ENCODE data around the gene BCAR1. TPM values are rescaled to one million over a fixed set of nuclear protein-coding genes. Genes with fewer than 3 reads are reported as not detected.

BCAR1 gene
- total and polyA plus RNA-seq, 2 experiments from 2014 or later: 37.9 to 140 TPM

- no peak for TF ChIP-seq ZNF462 (CRISPR knock-in tag; IDR thresholded peaks at IDR 0.05)
- no peak for TF ChIP-seq EZH2phosphoT487 (IDR thresholded peaks at IDR 0.05; ENCODE audit: unreplicated experiment)
- no peak for TF ChIP-seq STAT1 (IDR thresholded peaks at IDR 0.05; ENCODE audit: unreplicated experiment)
- no peak for TF ChIP-seq CREB1 (CRISPR knock-in tag; IDR thresholded peaks at IDR 0.05; ENCODE audit: low read depth)
- no peak for TF ChIP-seq NANOG (IDR thresholded peaks at IDR 0.05; ENCODE audit: borderline replicate concordance)
- TF ChIP-seq JUNB (IDR thresholded peaks at IDR 0.05; ENCODE audit: unreplicated experiment): no peak
Measured at GRCh38 chr16:75293772-75294171, 42.3 kb upstream of the BCAR1 start (continued).

GRCh38 chr16:75293173-75293572, 41.7 kb upstream of the BCAR1 start:
- Histone ChIP-seq H3K4me2 (no peak overlapping the region), H3K27ac (ENCODE audit: low read depth) (no peak overlapping the region), H3K4me3 (no peak overlapping the region), H3F3A (replicated peaks; ENCODE audit: low read depth) (no peaks in the 10 kb centered on the region), H3K27me3 (ENCODE audit: insufficient read depth) (no peaks in the 10 kb centered on the region), H3K36me3 (ENCODE audit: insufficient read depth) (peaks cover 23% of the 10 kb centered on the region), H3K4me1 (ENCODE audit: insufficient read depth) (no peaks in the 10 kb centered on the region), H2AFZ (no peak overlapping the region), H3K79me2 (replicated peaks; ENCODE audit: insufficient read depth) (no peaks in the 10 kb centered on the region), H4K20me1 (replicated peaks; ENCODE audit: insufficient read depth) (no peaks in the 10 kb centered on the region; the same call in none of the 2 replicates), H3K9me2 (ENCODE audit: insufficient read depth) (no peaks in the 10 kb centered on the region)
- Mint-ChIP-seq H3K27ac (no peak overlapping the region), H3K36me3 (ENCODE audit: low read depth) (peaks cover 15% of the 10 kb centered on the region; the same call in 2 of the 3 replicates), H3K4me3 (no peak overlapping the region), H3K4me1 (peaks cover 3% of the 10 kb centered on the region; the same call in 1 of the 3 replicates), H3K27me3 (ENCODE audit: insufficient read depth, low read depth, poor library complexity) (peaks cover 3% of the 10 kb centered on the region), H3K9me3 (no peaks in the 10 kb centered on the region)
- ATAC-seq: no peak
- DNase-seq (ENCODE audit: low spot score): no peak
- TF ChIP-seq NANOG (IDR thresholded peaks at IDR 0.05; ENCODE audit: borderline replicate concordance) (no peak), EZH2phosphoT487 (IDR thresholded peaks at IDR 0.05; ENCODE audit: unreplicated experiment) (no peak), ZNF114 (CRISPR knock-in tag; IDR thresholded peaks at IDR 0.05) (no peak), ZNF462 (CRISPR knock-in tag; IDR thresholded peaks at IDR 0.05) (no peak), STAT1 (IDR thresholded peaks at IDR 0.05; ENCODE audit: unreplicated experiment) (no peak), ZNF331 (CRISPR knock-in tag; IDR thresholded peaks at IDR 0.05; ENCODE audit: low read depth) (no peak)
